ENCODE results near the gene S1PR2.

DNA sequence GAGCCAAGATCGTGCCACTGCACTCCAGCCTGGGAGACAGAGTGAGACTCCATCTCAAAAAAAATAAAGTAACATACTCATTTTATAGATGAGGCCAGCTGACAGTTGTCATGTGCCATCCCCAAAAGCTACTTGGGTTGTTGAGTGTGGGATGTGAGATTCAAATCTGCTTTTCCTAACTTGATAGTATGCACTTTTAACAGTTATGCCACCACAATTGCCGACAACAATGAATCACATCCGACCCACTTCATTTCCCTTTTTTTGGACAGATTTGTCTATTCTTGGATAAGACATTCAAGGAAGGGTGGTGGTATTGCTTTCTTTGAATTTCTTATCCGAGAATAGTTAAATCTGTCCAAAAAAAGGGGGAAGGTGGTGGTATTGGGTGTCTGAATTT lies 20.1 kb downstream of the S1PR2 start:
- TF ChIP-seq, protein P1, sequence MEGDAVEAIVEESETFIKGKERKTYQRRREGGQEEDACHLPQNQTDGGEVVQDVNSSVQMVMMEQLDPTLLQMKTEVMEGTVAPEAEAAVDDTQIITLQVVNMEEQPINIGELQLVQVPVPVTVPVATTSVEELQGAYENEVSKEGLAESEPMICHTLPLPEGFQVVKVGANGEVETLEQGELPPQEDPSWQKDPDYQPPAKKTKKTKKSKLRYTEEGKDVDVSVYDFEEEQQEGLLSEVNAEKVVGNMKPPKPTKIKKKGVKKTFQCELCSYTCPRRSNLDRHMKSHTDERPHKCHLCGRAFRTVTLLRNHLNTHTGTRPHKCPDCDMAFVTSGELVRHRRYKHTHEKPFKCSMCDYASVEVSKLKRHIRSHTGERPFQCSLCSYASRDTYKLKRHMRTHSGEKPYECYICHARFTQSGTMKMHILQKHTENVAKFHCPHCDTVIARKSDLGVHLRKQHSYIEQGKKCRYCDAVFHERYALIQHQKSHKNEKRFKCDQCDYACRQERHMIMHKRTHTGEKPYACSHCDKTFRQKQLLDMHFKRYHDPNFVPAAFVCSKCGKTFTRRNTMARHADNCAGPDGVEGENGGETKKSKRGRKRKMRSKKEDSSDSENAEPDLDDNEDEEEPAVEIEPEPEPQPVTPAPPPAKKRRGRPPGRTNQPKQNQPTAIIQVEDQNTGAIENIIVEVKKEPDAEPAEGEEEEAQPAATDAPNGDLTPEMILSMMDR (conservative IDR thresholded peaks at IDR 0.05) = no peak
- TF ChIP-seq EZH2 (IDR thresholded peaks at IDR 0.05; ENCODE audit: low read depth) = no peak

Measured in PC-9 (cell line).